ENCODE measurements around the gene NHSL2. TPM values are rescaled to one million over a fixed set of nuclear protein-coding genes. Genes with fewer than 3 reads are reported as not detected.
"Not testable (repeated sequence)": the region's sequence is repeated elsewhere in the genome, so short reads cannot be mapped to it uniquely, and the experiment has no call there.

NHSL2 gene
- total RNA-seq, 4 donors from 2014 or later = 16.2 to 26.5 (median 23.0) TPM

DNA sequence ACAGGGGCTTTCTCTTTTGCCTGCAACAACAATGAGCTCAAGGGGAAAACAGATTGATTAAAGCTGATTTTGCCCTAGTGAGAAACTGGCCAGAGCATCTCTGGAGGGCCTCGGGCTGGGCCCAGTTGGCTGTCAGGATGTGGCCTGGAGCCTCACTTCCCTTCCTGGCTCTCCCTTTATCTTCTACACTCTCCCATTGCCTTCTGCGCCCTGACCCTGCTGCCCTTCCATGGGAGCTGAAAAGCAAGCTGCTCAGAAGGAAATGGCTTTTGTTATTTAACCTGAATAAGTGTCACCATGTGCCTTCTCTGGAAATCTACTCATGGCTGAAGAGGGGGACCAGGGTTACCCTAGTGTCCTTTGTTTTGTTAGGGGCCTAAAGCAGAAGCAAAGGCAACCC is 43.8 kb downstream of the NHSL2 start:
- Histone ChIP-seq H3K4me3 (no peak overlapping the region), H3K4me1 (peaks cover 0 to 16% (median 0%) of the 10 kb centered on the region in 4 donors), H3K9me3 (no peaks in the 10 kb centered on the region), H3K36me3 (no peaks in the 10 kb centered on the region), H3K27ac (peak overlapping the region in 1 of 4 donors; percentile 15), H3K27me3 (peaks cover 0 to 21% of the 10 kb centered on the region in 2 donors)
- TF ChIP-seq EP300 (IDR thresholded peaks at IDR 0.05) (no peak), POLR2A (IDR thresholded peaks at IDR 0.05) (no peak)
- TF ChIP-seq, protein P1, sequence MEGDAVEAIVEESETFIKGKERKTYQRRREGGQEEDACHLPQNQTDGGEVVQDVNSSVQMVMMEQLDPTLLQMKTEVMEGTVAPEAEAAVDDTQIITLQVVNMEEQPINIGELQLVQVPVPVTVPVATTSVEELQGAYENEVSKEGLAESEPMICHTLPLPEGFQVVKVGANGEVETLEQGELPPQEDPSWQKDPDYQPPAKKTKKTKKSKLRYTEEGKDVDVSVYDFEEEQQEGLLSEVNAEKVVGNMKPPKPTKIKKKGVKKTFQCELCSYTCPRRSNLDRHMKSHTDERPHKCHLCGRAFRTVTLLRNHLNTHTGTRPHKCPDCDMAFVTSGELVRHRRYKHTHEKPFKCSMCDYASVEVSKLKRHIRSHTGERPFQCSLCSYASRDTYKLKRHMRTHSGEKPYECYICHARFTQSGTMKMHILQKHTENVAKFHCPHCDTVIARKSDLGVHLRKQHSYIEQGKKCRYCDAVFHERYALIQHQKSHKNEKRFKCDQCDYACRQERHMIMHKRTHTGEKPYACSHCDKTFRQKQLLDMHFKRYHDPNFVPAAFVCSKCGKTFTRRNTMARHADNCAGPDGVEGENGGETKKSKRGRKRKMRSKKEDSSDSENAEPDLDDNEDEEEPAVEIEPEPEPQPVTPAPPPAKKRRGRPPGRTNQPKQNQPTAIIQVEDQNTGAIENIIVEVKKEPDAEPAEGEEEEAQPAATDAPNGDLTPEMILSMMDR (IDR thresholded peaks at IDR 0.05) = no peak
- 41 to 49% methylated on average over 2 of the region's 2 CpGs for WGBS, 2 donors
- no peak for DNase-seq (ENCODE audit: low spot score in 2 of 2)

DNA sequence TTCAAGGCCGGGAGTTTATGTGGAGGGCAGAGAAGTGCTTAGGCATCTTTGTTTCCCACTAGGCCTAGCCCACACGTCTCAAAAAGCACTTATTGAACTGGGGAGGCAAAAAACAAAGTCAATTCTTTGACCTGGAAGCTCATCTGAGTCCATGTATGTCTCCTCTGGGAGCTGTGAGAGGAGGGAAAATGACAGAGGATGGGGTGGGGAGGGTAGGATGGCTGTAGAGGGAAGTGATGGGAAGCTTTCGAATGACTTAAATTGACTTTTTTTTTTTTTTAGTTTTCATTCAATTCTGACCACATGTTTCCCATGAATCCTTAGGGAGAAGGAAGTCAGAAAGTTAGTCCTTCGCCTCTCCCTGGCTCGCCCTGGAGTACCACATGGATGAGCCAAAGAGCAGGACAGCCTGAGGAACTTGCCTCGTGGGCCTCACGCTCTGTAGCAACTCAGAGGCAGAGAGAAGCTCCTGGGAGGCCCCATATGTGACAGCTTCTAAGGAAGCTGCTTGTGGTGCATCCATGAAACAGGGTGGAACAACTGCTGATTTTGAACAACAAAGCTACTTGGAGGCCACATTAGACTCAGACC is 45.0 kb downstream of the NHSL2 start:
- no peak for DNase-seq (ENCODE audit: low spot score in 2 of 2)
- peak overlapping the region in 1 of 4 donors; percentile 15 for H3K27ac ChIP-seq
- TF ChIP-seq POLR2A (IDR thresholded peaks at IDR 0.05) = no peak
- TF ChIP-seq, protein P1 (IDR thresholded peaks at IDR 0.05) = no peak
- H3K4me3 ChIP-seq = no peak overlapping the region
- 58 to 66% methylated on average over 7 of the region's 7 CpGs for WGBS, 2 donors
- peaks cover 0 to 21% of the 10 kb centered on the region in 2 donors for H3K27me3 ChIP-seq
- H3K9me3 ChIP-seq = peaks cover 0 to 4% (median 0%) of the 10 kb centered on the region in 4 donors
- H3K4me1 ChIP-seq = peaks cover 0 to 16% (median 0%) of the 10 kb centered on the region in 4 donors
- no peaks in the 10 kb centered on the region for H3K36me3 ChIP-seq

DNA sequence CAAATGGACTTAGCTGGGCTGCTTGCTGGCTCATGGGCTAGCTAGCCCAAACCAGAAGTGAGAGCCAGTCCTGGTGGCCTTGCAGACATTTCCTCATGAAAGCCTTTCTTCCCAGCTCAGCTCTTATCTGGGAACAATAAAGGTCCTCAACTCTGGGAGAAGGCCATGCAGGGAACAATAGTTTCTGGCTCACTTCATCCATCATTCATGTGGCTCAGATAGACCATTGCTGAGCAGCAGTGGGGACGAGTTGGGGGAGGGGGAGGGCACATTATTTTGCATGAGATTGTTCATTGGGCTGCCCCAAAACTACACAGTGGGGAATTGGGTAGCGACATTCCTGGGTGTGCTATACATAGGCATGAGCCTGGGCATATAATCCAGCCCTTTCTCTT is 47.6 kb downstream of the NHSL2 start:
- H3K36me3 ChIP-seq = no peaks in the 10 kb centered on the region
- DNase-seq (ENCODE audit: low spot score in 2 of 2) = no peak
- no peak overlapping the region for H3K4me3 ChIP-seq
- peaks cover 0 to 16% (median 0%) of the 10 kb centered on the region in 4 donors for H3K4me1 ChIP-seq
- 35 to 54% methylated on average over 2 of the region's 2 CpGs for WGBS, 2 donors
- H3K9me3 ChIP-seq = peaks cover 0 to 7% (median 0%) of the 10 kb centered on the region in 4 donors
- no peak for TF ChIP-seq POLR2A (IDR thresholded peaks at IDR 0.05)
- TF ChIP-seq, protein P1 (IDR thresholded peaks at IDR 0.05) = no peak
- no peak for TF ChIP-seq EP300 (IDR thresholded peaks at IDR 0.05)
- H3K27ac ChIP-seq = no peak overlapping the region
- H3K27me3 ChIP-seq = peaks cover 0 to 6% of the 10 kb centered on the region in 2 donors

DNA sequence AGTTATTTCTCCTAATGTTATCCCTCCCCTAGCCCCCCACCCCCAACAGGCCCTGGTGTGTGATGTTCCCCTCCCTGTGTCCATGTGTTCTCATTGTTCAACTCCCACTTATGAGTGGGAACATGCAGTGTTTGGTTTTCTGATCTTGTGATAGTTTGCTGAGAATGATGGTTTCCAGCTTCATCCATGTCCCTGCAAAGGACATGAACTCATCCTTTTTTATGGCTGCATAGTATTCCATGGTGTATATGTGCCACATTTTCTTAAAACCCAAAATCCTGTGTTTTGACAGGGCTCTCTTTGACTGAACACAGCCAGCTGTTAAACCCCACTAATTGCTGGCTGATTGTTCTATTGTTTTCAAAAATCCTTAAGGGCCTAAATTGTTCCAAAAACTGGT is 53.5 kb downstream of the NHSL2 start:
- H3K36me3 ChIP-seq; H3K27ac ChIP-seq; H3K27me3 ChIP-seq; DNase-seq (ENCODE audit: low spot score in 2 of 2); H3K9me3 ChIP-seq; H3K4me3 ChIP-seq; H3K4me1 ChIP-seq: not testable (repeated sequence)

DNA sequence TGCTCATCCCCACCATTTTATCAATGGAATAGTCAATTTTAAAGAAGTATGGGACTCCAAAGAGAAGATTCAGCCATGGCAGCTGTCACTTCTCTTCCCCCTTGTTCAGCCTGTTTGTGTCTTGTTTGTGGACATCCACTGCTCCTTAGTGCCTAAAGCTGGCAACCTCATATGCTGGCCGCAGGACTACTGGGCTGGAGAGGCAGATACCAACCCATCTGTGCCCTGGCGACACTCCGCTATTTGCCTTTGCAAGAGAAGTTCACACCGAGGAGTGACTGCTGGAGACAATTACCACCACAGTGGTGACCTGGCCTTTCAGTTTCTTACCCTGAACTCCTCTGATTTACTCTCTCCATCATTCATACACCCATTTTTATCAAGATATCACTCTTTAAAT is 64.3 kb downstream of the NHSL2 start:
- no peak overlapping the region for H3K27ac ChIP-seq
- peaks cover 0 to 13% of the 10 kb centered on the region in 2 donors for H3K27me3 ChIP-seq
- no peaks in the 10 kb centered on the region for H3K36me3 ChIP-seq
- 79 to 80% methylated on average over 1 to 4 of the region's 4 CpGs for WGBS, 2 donors
- no peak overlapping the region for H3K4me3 ChIP-seq
- no peaks in the 10 kb centered on the region for H3K9me3 ChIP-seq
- no peak for DNase-seq (ENCODE audit: low spot score in 2 of 2)
- TF ChIP-seq POLR2A (IDR thresholded peaks at IDR 0.05) (no peak), EP300 (IDR thresholded peaks at IDR 0.05) (no peak)
- TF ChIP-seq, protein P1 (IDR thresholded peaks at IDR 0.05) = no peak
- no peaks in the 10 kb centered on the region for H3K4me1 ChIP-seq

DNA sequence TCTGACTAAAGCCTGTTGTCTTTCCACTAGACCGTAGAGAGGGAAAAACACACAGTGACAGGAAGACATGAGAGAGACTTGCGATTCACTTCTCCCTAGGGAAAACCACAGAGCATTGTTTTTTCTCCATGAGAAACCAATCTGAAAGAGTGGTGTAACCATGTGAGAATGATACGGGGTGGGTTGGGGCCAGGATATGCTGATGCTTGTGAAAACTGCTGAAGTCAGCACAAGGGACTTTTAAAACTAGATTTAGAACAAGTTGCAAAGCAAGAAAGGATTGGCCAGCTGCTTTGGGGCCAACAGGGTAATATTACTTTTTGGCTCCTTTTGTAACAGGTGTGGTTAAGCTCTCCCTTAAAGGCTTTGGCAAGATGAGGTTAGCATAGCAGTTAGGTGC is 66.1 kb downstream of the NHSL2 start:
- Histone ChIP-seq H3K4me3 (no peak overlapping the region), H3K4me1 (no peaks in the 10 kb centered on the region), H3K27me3 (peaks cover 0 to 13% of the 10 kb centered on the region in 2 donors), H3K9me3 (no peaks in the 10 kb centered on the region), H3K27ac (no peak overlapping the region), H3K36me3 (no peaks in the 10 kb centered on the region)
- TF ChIP-seq, protein P1 (IDR thresholded peaks at IDR 0.05) = no peak
- TF ChIP-seq POLR2A (IDR thresholded peaks at IDR 0.05) (no peak), EP300 (IDR thresholded peaks at IDR 0.05) (no peak)
- 16 to 28% methylated on average over 3 of the region's 3 CpGs for WGBS, 2 donors
- DNase-seq (ENCODE audit: low spot score in 2 of 2) = no peak
